HG03342 (cell line): ENCODE measurements around the gene TPRX2.
"Not testable (repeated sequence)": the region's sequence is repeated elsewhere in the genome, so short reads cannot be mapped to it uniquely, and the experiment has no call there.

ENCODE experiments used
- ATAC-seq: cut with Tn5 transposase; IDR thresholded peaks from one replicate; pipeline ENCODE4 v1.9.1; 2021; ENCODE audit warnings: mild to moderate bottlenecking, moderate library complexity; ENCODE audit not compliant: unreplicated experiment

Gene TPRX2

DNA sequence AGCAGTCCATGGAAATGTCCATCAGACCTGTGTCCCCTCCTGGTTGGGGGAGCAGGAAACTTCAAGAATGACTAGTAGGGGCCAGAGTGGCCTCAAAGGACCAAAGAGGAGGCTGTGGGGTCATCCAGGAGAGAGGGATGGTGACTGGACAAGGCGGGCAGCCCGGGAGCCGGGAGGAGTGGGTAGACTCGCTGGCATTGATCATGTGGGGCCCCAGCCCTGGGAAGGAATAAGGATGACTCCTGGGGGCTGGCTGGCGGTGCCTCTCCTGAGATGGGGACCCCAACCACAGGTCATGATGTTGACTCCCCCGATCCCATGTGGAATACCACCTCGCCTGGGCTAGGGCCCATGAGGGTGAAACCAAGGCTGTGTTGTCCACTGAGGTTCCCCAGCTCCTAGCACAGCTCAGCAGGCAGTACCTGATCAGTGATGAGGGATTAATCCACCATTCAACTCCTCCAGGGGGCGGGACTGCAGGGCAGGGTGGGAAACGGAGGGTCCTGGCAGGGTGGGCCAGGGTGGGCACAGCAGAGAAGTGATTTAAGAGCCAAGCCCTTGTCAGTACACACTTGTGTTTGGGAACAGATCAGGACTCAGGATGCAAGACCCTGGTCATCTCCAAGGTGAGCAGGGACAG is at the start of gene TPRX2:
TPRX2 (plus strand) TSS at position 590 of the 640 bp plus-strand sequence; CDS start at position 602, 12 bp downstream.
- ATAC-seq: not testable (repeated sequence)

DNA sequence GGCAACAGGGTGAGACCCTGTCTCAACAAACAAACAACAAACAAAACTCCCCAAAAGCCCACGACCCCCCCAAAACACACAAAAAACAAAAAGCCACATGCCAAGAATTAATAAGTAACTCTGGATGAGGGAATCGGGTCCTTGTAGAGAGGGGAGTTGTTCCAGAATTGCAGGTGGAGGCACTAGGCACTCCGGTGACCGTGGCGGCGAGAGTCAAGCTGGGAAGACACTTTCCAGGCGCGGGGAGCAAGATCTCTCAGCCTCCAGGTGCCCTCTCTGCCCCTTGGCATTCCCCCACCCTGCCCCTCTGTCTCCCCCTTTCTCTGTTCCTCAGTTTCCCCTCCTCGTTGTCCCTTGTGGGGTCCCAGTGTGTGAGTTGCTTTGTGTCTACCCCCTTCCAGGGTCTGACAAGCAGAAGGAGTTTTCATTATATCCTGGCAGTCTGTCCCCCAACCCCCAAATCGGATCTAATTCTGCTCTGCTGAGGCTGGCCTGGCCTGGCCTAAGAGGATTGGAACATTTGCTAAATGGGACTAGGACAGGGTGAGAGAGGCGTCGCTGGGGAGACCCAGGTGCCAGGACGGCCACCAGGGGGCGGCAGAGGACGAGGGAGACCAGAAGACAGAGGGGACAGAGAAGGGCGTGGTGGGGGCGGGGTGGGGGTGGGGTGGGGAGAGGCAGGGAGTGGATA is 45.6 kb upstream of the TPRX2 start:
- no peak for ATAC-seq

GRCh38 chr19:47813995-47814328 is 45.1 kb upstream of the TPRX2 start:
- ATAC-seq: no peak

DNA sequence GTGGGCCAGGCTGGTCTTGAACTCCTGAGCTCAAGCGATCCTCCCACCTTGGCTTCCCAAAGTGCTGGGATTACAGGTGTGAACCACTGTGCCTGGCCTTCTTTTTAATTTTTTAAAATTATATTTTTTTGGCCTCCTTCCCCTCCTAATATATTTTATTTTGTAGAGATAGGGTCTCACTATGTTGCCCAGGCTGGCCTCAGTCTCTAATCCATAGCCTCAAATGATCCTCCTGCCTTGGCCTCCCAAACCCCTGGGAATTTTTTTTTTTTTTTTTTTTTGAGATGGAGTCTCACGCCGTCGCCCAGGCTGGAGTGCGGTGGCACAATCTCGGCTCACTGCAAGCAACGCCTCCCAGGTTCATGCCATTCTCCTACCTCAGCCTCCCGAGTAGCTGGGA is 42.8 kb upstream of the TPRX2 start:
- not testable (repeated sequence) for ATAC-seq

- ATAC-seq: not testable (repeated sequence)
These were observed 40.8 kb upstream of the TPRX2 start for GRCh38 chr19:47818221-47818620.

- no peak for ATAC-seq
These were observed 39.2 kb upstream of the TPRX2 start for GRCh38 chr19:47819858-47820257.

DNA sequence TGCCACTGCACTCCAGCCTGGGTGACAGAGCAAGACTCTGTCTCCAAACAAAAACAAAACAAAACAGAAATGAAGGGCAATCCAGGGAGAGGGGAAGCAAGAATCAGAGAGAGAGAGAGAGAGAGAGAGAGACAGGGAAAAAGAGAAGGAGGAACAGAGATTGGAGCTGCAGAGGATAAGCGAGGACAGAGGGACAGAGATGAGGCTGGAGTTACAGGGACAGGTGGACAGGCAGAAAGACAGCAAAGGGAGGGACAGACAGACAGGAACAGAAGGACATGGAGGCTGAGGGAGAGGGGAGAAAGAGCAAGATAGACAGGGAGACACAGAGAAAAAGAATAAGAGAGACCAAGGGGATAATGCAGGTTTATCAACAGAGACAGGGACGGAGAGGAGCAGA is 38.6 kb upstream of the TPRX2 start:
- no peak for ATAC-seq

DNA sequence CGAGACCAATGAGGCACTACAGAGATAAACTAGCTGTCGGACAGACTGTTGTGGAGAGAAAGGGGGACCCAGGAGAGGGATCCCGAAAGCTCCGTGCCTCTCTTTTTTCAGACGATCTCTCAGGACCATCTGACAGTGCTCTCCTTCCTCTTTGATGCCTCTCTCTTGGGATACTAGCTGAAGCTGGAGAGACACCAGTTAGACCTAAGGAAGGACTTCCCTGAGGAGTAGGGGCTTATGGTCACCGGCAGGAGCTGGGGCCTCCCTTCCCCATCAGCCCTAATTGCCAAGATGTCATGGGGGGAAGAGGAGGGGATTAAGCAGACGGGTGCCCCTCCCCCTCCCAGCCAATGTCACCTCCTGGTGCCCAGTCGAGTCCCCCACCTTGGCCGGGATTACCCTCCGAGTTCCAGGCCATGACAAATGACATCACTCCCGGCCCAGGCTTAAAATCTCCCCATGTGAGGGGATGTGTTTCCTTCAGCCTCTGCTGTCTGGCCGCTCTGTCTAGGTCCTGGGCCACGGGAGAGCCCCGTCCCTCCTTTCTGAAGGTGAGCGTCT is 37.5 kb upstream of the TPRX2 start, which contains the start of gene CRX:
CRX (plus strand) TSS at position 478 of the 561 bp plus-strand sequence. CDS start 12,507 bp downstream, outside the sequence.
- ATAC-seq: no peak

GRCh38 chr19:47824396-47824795 is 34.6 kb upstream of the TPRX2 start:
- no peak for ATAC-seq

GRCh38 chr19:47826800-47827199 is 32.2 kb upstream of the TPRX2 start:
- ATAC-seq: no peak

- ATAC-seq: no peak
These were observed 26.3 kb upstream of the TPRX2 start for GRCh38 chr19:47832723-47833122.

GRCh38 chr19:47836038-47836437 is 23.0 kb upstream of the TPRX2 start:
- no peak for ATAC-seq

- no peak for ATAC-seq
These were observed 19.6 kb upstream of the TPRX2 start for GRCh38 chr19:47839411-47839810.

DNA sequence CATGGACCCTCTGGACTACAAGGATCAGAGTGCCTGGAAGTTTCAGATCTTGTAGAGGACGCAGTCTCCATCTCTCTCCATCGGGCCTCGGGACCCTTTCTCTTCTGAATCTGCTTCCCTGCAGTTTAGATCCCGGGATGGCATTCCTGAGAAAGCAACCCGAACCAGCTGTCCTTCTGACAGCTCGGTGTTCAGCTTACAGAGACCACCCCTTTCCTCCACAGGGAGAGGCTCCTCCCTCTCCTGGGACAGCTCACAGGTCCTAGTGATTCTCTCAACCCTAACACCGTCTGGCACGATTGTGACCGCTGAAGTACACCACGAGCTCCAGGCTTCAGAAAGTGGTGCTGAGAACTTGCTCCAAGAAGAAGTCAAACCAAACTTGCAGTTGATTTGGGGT is 19.1 kb upstream of the TPRX2 start:
- ATAC-seq: no peak

- no peak for ATAC-seq
These were observed 16.1 kb upstream of the TPRX2 start for GRCh38 chr19:47842941-47843340.

DNA sequence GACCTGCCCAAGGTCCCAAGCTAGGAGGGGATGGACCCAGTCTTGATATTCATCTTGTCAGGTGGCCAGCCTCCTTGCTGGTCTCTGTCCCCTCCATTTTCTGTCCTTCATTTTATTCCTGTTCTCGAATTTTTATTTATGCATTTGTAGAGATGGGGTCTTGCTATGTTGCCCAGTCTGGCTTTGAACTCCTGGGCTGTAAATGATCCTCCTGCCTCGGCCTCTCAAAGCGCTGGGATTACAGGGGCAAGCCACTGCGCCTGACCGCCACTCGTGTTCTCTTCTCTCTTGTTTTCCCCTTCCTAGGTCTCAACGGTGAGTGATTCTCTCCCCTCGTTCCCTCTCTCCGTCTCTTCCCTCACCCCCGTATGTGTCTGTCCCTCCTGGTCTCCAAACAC is 10.6 kb upstream of the TPRX2 start:
- ATAC-seq: no peak

DNA sequence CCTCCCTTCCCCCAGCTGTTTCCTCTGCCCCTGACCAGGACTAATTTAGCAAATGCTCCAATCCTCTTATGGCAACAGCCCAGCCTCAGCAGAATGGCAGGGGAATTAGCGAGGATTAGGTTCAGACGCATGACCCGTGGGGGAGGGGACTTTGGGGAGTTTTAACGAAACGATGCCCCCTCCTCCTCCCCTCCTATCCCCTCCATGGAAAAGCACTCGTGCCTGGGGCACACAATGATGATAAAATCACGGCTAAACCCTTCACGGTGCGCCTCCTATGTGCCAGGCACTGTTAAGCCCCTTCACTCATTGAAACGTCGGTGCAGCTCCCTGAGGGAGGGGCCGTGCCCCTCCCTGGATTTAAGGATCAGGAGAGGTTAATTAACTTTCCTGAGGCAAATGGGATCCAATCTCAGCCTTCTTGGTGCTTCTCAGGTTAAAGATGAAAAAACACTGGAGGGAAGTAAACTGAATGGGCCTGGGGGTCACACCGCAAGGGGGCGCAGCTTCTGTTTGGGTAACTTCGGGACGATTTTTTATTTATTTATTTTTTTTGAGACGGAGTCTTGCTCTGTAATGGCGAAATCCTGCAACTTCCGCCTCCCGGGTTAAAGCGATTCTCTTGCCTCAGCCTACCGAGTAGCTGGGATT is 10.1 kb upstream of the TPRX2 start:
- ATAC-seq: no peak

DNA sequence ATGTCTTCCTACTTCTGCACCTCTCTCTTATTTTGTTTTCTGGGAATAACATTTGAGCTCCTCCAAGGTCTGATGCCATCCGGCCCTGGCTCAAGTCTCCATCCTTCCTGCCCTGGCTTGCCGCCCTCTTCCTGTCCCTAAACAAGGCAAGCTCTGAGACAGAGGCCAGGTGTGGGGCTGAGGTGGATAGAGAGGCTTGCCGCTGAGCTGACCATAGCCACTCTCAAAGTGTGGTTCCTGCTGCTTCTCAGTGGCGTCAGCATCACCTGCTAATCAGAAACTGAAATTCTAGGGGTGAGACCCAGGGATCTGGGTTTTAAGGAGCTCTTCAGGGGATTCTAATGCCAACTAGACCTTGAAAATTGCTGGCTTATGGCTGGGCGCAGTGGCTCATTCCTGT is 6.0 kb upstream of the TPRX2 start:
- no peak for ATAC-seq

GRCh38 chr19:47854459-47854858 is 4.6 kb upstream of the TPRX2 start:
- no peak for ATAC-seq

- not testable (repeated sequence) for ATAC-seq
These were observed 804 bp upstream of the TPRX2 start for GRCh38 chr19:47858231-47858630.

DNA sequence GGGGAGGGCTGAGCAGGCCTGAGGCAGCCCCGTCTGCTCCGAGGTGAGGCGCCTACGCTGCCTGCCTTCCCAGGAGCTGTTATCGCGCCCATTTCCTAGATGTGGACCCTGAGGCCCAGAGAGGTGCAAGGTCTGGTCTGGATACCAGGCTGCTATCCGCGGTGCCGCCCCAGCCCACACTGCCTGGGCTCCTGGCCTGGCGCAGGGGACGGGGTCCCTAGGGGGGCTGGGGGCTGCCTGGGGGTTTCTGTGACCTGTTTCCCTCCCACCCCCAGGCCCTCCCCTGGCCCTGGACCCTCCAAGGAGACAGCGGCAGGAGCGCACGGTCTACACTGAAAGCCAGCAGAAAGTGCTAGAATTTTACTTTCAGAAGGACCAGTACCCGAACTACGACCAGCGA is 803 bp downstream of the TPRX2 start:
- not testable (repeated sequence) for ATAC-seq
